Right lobe of liver (tissue), 4 donors: ENCODE results near the gene NFATC1.

Experiments
- POLR2A ChIP-seq: fragments of 450-650 bp; IDR thresholded peaks from one replicate; pipeline ENCODE4 v1.6.1; 2017; ENCODE audit warnings: antibody characterized with exemption, mild to moderate bottlenecking
- TF ChIP-seq, protein P1 (sequence below), 4 donors: fragments of 200-600 bp in 3 of 4; fragments of 450-650 bp in 1 of 4; IDR thresholded peaks; one replicate each; pipeline versions ENCODE4 v1.5.1 to v1.8.0; 2016 to 2022; ENCODE audit warnings: antibody characterized with exemption in 4 of 4, mild to moderate bottlenecking in 2 of 4
- donor health status: DM: no; HTN: no; CAD: no.
- donor health status: DM: no; HTN: no; CAD: no.
- donor health status: DM: no; HTN: yes; CAD: no.

GRCh38 chr18:79487801-79488201 lies 92.1 kb downstream of the NFATC1 start:
- no peak for TF ChIP-seq POLR2A
- TF ChIP-seq, protein P1, sequence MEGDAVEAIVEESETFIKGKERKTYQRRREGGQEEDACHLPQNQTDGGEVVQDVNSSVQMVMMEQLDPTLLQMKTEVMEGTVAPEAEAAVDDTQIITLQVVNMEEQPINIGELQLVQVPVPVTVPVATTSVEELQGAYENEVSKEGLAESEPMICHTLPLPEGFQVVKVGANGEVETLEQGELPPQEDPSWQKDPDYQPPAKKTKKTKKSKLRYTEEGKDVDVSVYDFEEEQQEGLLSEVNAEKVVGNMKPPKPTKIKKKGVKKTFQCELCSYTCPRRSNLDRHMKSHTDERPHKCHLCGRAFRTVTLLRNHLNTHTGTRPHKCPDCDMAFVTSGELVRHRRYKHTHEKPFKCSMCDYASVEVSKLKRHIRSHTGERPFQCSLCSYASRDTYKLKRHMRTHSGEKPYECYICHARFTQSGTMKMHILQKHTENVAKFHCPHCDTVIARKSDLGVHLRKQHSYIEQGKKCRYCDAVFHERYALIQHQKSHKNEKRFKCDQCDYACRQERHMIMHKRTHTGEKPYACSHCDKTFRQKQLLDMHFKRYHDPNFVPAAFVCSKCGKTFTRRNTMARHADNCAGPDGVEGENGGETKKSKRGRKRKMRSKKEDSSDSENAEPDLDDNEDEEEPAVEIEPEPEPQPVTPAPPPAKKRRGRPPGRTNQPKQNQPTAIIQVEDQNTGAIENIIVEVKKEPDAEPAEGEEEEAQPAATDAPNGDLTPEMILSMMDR (IDR thresholded peaks at IDR 0.05), result no peak
